Kasumi-1 (cell line): ENCODE data around the gene TMC7.
"Not testable (repeated sequence)": the region's sequence is repeated elsewhere in the genome, so short reads cannot be mapped to it uniquely, and the experiment has no call there.

Source experiments
- DNase-seq, 2 experiments: peaks; one replicate each; lab custom pipeline; 2025; lab: John Stamatoyannopoulos, UW

Gene TMC7

DNA sequence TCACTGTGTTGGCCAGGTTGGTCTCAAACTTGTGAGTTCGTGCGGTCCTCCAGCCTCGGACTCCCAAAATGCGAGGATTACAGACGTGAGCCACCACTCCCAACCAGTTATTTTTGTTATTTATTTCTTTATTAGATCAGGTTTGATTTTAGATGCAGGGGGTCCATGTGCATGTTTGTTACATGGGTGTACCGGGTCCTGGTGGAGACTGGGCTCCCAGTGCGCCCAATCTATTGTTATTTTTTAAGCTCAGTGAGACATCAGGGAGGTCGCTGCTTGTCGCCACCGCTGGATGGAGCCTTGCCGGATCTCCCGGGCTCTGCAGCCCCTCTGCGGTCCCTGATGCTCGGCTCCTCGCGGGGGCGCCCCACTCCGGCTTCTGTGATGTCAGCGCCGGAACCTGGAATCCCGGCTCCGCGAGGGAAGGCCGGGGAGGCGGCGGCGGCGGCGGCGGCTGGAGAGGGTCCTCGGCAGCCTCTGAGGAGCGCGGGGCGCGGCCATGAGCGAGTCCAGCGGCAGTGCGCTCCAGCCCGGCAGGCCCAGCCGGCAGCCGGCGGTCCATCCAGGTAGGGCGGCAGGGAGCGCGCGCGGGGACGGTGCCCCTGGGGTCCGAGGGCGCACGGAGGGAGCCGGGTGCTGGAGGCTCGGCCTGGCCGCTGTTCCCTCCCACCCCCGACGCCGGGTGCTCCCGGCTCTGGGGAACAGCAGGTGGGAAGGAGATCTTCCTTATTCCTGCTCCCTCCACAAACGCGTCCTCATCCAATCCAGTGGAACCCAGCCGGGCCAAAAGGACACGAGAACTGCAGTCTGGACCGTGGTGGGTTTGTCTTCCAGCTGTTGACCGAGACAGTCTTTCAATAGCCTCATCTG, at the start of gene TMC7:
Gene TMC7, plus strand, starts transcription at position 370 of the 870 bp plus-strand sequence. Its CDS starts 130 bp downstream, at position 500.
- DNase-seq: peak; percentile 40 to 46

DNA sequence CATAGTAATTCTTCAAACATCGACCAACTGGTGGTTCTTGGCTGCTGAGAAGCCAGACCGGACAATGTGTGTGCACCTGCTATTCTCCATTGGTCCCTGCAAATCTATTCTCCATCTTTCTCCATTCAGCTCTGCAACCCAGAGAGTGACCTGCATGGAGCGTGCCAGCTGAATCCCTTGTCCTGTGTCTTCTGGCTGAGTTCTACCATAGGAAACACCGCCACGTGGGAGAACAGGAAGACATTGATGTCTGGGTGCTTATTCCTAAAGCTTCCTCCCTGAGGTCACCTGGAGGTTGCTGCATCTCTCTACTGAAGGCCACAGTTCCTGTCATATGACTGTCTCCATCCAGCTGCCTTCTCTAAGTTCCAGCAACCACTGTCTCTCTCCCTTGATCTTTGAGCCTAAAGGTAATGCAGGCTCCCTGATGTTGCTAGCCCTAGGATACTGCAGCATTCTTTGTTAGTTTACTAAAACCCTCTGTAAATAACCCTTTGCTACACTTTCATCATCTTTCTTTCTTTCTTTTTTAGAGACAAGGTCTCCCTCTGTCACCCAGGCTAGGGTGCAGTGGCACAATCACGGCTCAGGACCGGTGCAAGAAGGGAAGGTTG, 46.9 kb upstream of the TMC7 start:
- no peak for DNase-seq

DNA sequence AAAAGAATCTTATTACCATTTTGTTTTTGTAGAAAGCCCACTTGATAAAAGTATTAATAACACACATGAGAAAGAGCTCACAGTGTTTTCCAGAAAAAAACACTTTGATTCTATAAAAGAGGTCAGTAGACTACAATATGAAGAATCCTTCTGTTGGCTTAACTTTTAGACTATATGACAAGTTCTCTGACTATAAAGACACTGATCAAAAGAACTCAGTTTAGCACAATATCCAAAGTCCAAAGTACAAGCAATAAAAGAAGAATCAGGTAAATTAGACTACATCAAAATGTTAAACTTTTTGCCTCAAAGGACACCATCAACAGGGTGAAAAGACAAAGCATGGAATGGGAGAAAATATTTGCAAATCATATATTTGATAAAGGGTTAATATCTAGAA, 46.3 kb upstream of the TMC7 start:
- DNase-seq: no peak

DNA sequence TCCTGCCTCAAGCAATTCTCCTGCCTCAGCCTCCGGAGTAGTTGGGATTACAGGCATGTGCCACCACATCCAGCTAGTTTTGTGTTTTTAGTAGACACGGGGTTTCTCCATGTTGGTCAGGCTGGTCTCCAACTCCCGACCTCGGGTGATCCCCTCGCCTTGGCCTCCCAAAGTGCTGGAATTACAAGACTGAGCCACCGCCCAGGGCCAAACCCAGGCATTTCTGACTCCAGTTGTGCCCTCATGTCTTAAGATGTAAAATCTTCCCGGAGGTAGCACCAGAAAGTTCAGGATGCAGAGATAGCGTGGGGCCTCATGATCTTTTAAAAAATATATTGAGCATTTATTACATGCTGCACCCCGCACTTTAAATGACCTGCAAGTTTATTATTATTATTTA, 44.7 kb upstream of the TMC7 start:
- DNase-seq: no peak

DNA sequence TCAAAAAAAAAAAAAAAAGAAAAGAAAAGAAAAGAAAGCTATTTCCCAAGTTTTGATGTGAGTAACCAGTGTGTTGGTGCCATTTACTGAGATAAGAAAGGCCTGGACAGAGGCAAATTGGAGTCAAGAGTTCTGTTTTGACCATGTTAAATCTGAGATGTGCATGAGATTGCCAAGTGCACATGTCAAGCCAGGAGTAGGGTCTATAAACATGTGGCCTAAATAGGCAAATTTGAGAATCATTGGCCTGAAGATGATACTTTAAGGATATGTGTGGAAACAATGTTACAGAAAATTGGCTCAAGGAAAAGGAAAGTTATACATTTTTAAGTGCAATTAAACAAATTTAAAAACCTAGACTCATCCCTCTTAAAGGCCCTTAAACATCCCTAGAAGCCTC, 42.3 kb upstream of the TMC7 start:
- DNase-seq: no peak

DNA sequence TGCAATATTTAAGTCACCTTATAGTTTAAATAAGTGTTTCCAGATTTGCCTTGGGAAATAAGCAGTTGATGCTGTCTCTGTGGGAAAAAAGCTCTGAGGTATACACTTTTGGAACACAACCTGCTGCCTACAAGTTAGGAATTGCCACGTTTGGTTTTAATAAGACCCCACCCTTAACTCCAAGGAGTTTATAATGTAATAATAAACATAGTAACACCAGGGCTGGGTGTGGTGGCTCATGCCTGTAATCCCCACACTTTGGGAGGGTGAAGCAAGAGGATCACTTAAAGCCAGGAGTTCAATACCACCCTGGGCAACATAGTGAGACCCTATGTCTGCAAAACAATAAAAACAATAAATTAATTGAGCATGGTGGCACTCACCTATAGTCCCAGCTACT, 41.7 kb upstream of the TMC7 start:
- no peak for DNase-seq

DNA sequence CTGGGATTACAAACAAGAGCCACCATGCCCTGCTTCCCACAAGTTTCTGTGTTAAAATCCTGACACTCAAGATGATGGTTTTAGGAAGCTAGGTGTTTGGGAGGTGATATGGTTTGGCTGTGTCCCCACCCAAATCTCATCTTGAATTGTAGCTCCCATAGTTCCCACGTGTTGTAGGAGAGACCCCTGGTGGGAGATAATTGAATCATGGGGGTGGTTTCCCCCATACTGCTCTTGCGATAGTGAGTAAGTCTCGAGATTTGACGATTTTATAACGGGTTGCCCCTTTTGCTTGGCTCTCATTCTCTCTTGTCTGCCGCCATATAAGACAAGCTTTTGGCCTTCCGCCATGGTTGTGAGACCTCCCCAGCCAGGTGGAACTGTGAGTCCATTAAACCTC, 40.3 kb upstream of the TMC7 start:
- DNase-seq: no peak

DNA sequence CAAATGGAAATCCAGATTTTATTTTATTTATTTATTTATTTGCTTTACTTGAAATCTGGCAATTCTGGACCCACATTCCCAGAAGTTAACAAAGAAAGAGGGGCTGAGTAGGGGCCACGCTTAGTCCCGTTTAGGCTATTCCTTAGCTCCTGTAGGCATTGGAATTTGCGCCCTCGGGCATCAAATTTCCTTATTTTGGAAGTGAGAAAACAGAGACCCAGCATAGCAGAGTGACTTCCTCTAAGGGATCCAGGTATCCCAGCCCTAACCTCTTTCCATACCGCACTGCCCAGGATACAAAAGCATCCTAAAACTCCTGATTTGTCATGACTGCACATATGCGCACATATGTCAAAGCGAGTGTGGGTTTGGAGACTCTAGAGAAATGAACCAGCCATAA, 38.5 kb upstream of the TMC7 start:
- no peak for DNase-seq

DNA sequence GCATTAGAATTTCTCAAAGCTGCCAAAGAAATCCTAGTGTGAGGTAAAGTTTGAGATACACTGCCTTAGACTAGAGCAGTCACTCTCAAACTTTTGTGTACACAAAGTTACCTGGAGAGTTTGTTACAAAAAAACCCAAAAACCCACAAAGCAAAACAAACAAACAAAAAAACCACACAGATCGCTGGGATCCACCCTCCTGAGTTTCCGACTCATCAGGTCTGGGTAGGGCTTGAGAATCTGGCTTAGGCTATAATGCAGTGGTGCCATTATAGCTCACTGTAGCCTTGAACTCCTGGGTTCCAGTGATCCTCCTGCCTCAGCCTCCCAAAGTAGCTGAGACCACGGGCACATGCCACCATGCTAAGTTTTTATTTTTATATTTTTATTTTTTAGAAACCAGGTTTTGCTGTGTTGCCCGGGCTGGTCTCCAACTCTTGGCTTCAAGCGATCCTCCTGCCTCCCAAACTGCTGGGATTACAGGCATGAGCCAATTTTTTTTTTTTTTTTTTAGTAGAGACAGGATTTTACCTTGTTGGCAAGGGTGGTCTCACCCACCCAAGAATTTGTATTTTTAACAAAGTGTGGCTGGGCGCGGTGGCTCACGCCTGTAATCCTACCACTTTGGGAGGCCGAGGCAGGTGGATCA, 35.2 kb upstream of the TMC7 start:
- no peak for DNase-seq

DNA sequence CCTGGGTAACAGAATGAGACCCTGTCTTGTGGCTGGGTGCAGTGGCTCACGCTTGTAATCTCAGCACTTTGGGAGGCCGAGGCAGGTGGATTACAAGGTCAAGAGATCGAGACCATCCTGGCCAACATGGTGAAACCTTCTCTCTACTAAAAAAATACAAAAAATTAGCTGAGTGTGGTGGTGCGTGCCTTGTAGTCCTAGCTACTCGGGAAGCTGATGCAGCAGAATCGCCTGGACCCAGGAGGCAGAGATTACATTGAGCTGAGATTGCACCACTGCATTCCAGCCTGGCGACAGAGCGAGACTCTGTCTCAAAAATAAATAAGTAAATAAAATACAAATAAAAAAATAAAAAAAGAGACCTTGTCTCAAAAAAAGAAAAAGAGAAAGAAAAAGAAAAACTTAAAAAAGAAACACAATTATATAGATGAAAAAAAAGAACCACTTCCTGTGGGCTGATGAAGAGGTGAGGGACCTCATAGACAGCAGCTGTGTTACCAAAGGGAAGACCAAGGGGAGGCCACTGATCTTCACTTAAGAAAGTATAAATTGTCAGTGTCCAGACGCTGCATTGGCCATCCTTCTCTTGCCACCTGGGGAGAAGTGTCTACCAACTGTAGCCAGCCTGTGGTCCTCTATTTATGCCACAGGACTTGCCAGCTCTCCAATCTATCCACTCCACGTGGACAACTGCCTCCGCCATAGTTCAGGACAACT, 33.1 kb upstream of the TMC7 start:
- DNase-seq: no peak

DNA sequence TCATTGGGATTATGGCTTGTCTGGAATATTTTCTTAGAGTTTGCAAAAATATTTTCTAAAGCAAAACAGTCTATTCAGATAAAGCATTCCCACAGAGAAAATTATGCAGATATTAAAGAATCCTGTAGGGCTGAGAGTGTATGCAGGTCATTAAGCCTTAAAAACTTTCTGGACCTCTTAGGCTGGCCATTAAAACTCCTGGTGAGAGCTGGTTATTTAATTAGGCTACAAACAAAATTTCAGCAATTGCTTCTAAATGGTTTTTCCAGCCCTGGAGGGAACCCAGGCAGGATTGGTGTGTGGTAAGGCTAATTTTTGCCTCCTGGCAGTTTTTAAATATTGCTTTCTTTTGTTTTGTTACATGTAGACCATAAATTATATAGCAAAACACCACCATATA, 30.2 kb upstream of the TMC7 start:
- no peak for DNase-seq

DNA sequence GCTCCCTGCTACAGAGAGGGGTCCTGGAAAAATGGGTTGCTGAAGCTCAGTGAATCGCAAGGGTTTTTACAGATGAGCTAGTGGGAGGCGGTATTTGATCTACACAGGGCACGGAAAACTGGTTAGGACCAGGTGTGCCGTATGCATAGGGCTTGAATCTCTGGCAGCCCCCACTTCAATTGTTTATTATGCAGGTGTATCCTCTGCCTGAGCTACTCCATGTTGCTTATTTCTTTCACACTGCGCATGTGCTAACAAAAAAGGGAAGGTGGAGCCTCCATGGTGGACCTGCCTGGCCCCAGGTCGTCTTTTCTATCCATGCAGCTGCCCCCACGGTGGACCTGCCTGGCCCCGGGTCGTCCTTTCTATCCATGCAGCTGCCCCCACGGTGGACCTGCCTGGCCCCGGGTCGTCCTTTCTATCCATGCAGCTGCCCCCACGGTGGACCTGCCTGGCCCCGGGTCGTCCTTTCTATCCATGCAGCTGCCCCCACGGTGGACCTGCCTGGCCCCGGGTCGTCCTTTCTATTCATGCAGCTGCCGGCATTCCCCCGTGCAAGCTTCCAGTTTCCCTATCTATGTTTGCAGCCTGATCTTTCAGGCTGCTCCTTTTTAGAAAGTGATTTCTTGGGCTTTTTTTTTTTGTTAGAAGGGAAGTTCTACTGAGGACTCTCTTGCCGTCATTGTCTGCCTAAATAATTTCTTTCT, 27.7 kb upstream of the TMC7 start:
- not testable (repeated sequence) for DNase-seq

DNA sequence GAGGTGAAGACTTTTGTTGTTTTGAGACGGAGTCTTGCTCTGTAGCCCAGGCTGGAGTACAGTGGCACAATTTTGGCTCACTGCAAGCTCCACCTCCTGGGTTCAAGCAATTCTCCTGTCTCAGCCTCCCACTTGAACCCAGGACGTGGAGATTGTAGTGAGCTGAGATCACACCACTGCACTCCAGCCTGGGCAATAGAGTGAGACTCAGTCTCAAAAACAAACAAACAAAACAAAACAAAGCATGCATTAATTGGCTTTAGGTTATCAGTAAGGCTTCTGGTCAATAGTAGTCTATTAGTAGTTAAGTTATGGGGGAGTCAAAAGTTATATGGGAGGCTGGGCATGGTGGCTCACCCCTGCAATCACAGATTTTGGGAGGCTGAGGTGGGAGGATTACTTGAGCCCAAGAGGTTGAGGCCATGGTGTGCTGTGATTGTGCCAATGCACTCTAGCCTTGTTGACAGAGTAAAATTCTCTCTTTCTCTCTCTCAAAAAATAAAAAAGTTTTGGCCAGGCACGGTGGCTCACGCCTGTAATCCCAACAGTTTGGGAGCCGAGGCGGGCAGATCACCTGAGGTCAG, 27.0 kb upstream of the TMC7 start:
- DNase-seq: not testable (repeated sequence)

DNA sequence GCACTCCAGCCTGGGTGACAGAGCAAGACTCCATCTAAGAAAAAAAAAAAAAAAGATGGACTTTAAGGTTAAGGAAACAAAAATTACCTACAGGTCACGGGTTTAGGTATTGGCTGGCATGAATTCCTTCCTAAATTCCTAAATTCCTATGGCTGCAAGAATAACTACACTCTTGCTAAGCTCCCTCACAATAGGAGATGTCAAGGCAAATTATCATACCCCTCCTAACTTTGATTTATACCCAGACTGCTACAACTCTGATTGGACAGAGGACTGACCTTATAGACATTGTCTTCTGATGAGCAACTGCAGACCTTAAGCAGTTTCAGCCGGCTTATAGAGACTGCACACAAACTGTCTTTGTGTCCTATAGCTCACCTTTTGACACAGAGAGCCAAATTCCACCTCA, 25.1 kb upstream of the TMC7 start:
- no peak for DNase-seq

DNA sequence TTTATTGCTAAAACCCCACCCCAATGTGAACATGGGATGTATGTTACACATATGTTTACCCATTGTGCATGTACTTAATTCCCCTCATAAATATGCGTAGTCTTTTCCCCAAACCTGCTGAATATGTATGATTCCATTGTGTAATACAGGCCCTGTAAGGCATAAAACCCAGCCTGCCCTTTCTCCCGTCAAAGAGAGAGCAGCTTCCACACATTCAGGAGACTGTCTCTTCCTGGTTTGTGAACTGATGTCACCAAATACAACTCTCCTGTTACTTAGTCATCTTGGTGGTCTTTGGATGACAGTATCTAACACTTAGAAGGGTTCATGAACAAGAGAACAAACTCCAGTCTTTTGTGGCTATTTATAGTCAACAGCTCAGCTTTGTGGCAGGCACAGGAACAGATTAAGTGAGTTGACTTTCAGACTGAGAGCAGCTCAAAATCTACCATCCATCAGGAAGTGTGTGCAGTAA, 24.7 kb upstream of the TMC7 start:
- no peak for DNase-seq

DNA sequence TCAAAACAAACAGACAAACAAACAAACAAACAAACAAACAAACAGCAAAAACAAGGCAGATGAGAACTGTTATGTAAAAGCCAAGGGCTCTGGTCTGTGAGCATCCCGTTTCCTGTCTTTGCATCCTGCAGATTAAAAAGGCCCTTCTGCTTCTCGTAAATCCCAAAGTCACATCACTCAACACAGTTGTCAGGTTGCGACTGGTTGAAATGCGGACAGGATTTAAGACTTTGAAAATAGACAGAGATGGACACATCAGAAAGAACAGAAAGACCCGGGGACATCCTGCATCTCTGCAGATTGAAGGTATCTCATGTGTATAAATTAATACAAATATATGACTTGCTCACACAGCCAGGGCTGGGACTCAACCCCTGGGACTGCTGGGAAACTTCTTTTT, 18.2 kb upstream of the TMC7 start:
- no peak for DNase-seq

DNA sequence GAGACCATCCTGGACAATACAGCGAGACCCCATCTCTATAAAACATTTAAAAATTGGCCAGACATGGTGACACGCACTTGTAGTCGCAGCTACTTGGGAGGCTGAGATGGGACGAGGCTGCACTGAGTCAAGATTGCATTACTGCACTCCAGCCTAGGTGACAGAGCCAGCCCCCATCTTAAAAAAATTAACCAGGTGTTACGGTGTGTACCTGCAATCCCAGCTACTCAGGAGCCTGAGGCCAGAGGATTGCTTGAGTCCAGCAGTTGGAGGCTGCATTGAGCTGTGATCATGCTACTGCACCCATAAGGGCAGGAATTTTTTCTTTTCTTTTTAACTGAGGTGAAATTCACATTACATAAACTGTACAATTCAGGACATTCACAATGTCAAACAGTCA, 16.9 kb upstream of the TMC7 start:
- DNase-seq: no peak

DNA sequence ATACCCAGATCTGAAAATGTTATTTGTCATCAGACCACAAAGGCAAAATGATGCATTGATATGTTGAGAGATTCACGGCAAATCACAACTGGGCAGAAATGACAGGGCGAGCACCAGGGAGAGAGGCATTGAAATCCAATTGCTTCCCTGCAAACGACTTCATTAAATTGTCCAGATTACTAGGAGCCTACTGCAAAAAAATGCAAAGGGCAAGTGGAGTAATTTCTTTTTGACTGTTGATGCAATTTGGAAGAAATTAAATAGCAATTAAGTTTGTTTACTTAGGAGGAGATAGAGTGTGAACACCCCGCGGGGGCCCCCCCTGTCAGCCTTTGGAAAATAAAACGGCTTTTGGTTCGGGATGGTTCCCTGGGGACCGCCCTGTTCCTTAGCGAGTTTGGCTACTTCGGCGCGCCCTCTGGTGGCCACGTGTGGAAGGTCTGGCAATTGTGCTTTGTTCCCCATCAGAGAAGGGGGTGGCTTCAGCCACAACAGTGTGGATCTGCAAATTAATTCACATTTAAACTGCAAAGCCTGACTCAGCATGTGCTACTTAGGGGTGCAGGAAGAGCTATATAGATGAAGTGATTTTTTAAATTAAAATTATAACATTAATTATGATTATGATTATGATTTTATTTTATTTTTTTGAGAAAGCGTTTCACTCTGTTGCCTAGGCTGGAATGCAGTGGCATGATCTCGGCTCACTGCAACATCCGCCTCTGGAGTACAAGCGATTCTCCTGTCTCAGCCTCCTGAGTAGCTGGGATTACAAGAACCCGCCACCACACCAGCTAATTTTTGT, 14.5 kb upstream of the TMC7 start:
- DNase-seq: peak; percentile 22 to 44

DNA sequence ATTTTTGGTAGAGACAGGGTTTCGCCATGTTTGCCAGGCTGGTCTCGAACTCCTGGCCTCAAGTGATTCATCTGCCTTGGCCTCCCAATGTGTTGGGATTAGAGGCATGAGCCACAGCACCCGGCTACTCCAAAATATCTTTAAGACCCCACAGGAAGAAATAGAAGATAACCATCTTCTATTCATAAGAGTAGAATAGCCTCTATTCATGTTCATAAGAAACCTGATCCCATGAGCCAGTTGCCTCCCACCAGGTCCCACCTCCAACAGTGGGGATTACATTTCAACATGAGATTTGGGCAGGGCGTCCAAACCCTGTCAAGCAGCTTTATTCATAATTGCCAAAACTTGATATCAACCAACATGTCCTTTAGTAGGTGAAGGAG, 13.9 kb upstream of the TMC7 start:
- DNase-seq: no peak

DNA sequence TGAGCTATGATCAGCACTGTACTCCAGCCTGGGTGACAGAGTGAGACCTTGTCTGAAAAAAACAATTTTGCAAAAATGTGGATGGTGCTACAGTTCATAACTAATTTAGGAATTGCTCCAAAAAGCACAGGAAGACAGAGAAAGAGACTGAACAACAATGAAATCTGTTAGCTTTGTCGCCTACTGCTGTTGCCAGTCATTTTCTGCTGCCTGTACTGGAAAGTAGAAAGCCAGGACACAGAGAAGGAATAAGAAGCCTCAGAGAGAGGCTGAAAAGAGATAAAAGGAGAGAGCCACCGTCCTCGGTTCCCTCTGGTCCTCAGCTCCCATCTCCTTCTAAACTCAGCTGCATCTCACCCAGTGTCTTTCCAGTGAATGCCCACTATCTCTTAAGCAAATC, 8.6 kb upstream of the TMC7 start:
- DNase-seq: no peak

DNA sequence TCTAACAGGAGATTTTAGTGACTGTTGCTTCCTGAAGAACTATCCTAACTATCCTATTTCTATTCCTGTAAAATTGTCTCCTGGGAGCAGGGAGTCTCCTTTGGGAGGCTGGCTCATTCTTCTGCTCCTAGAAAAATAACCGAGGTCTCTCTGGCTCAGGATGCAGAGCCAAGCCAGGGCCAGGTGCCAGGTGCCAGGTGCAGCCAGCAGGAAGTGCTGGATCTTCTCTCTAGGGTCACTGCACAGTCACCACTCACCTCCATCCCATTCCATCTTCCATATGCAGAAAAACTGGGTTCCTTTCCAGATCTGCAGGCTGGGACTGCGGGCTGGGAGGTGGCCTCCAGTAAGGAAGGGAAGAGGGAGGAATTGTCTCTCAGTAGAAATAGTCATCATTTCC, 3.8 kb upstream of the TMC7 start:
- no peak for DNase-seq
